NCI-H446 treated with DMSO at 0.1 percent for 48 hours (cell line): Measurements from ENCODE around the gene TIE1.

ENCODE experiments used
- DNase-seq: peaks from one replicate; lab custom pipeline; 2025; lab: John Stamatoyannopoulos, UW

The TIE1 gene

GRCh38 chr1:43338001-43338400 lies 37.2 kb downstream of the TIE1 start:
- DNase-seq = no peak

GRCh38 chr1:43339584-43340232 lies 38.9 kb downstream of the TIE1 start:
- no peak for DNase-seq

GRCh38 chr1:43340559-43340958 lies 39.8 kb downstream of the TIE1 start:
- DNase-seq = no peak

GRCh38 chr1:43344267-43344850 lies 43.6 kb downstream of the TIE1 start:
- no peak for DNase-seq

GRCh38 chr1:43345120-43345519 lies 44.3 kb downstream of the TIE1 start:
- no peak for DNase-seq

- no peak for DNase-seq
Observed at GRCh38 chr1:43346636-43347035, 45.9 kb downstream of the TIE1 start.

- no peak for DNase-seq
Observed at GRCh38 chr1:43348343-43348808, 47.6 kb downstream of the TIE1 start.

GRCh38 chr1:43348809-43349593 lies 48.2 kb downstream of the TIE1 start:
- no peak for DNase-seq

- DNase-seq = no peak
Observed at GRCh38 chr1:43349594-43350306, 49.0 kb downstream of the TIE1 start.

- no peak for DNase-seq
Observed at GRCh38 chr1:43350976-43351375, 50.2 kb downstream of the TIE1 start.

- DNase-seq = no peak
Observed at GRCh38 chr1:43351421-43352350, 50.9 kb downstream of the TIE1 start.

GRCh38 chr1:43352351-43352705 lies 51.5 kb downstream of the TIE1 start:
- no peak for DNase-seq

GRCh38 chr1:43352881-43353280 lies 52.1 kb downstream of the TIE1 start:
- no peak for DNase-seq

- DNase-seq = no peak
Observed at GRCh38 chr1:43354471-43354870, 53.7 kb downstream of the TIE1 start.

- DNase-seq = no peak
Observed at GRCh38 chr1:43354936-43355335, 54.2 kb downstream of the TIE1 start.

GRCh38 chr1:43357251-43357650 lies 56.5 kb downstream of the TIE1 start:
- DNase-seq = no peak

- DNase-seq = no peak
Observed at GRCh38 chr1:43358121-43358745, 57.5 kb downstream of the TIE1 start.

GRCh38 chr1:43358746-43359693 lies 58.2 kb downstream of the TIE1 start, which contains the start of gene CDC20:
Gene CDC20, plus strand, starts transcription at chr1:43358981. Its CDS starts 235 bp downstream, at chr1:43359216.
- DNase-seq = peak; percentile 97

- DNase-seq = no peak
Observed at GRCh38 chr1:43359696-43360095, 58.9 kb downstream of the TIE1 start.

- no peak for DNase-seq
Observed at GRCh38 chr1:43360616-43361015, 59.8 kb downstream of the TIE1 start.
